A204.1 (cell line): Measurements from ENCODE around the gene CEP120.

Source experiments
- FAIRE-seq: peaks from 2 replicates; lab custom pipeline; 2012; peaks lifted over from hg19 to GRCh38; lab: Jason Lieb, UNC

CEP120 gene

DNA sequence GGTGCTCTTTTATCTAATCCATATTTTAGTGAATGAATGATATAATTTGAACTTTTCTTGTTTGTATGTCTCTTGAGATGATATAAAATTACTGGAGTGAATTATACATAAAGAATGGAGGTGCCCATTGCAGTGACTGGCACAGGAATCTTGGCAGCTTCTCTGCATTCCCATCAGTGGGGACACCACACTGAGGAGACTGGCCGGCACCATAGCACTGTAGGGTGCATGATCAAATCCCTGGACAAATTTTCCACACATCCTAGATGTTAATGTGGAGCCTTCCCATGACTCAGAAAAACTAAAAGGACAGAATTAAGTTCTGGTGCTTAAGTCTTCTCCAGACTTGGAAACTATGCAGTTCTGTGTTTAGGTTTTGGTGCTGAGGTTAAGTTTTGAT, 124.1 kb downstream of the CEP120 start:
- FAIRE-seq: no peak

DNA sequence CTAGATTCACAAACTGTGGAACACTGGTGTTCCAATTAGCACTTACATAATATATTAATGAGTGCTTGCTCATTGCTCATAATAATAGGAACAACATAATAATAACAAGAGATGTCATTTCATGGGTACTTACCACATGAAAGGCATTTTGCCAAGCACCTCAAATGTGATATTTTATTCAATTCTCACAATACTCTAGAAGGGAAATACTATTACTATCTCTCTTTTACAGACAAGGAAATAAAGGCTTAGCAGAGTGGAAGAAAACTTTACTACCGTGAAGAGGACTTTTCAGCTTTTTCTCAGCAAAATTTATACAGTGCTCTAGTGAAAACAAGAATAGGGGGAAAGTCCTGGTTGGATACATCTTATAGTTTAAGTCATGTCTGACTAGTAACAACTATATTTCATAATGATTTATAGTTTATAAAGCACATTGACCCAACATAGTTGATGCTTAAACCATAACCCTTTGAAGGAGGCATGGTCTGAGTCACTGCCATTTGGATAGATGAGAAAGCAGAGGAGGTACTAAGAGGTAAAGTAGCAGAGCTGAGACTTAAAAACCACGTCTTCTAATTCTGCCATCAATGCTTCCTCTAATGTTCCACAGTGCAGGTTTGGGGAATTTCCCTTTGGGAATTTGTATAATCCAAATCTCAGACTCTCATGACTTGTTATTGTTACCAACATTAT, 124.7 kb downstream of the CEP120 start:
- FAIRE-seq: no peak

DNA sequence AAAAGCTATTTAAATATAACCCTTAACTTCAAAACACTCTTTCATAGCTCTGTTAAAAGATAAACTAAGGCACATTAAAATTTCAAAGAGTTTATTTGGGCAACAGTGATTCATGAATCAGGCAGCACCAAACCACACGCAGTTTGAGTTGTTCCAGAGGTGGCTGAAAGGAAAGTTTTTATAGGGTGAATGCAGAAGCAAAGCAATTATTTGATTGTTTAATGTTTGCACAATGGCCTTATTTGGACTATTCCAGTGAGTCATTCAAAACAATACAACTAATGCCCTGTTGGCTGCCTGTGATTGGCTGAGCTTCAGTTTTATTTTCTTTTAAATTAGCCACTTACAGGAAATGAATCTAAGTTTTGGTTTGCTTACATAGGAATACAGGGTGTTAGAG, 125.3 kb downstream of the CEP120 start:
- FAIRE-seq: no peak

DNA sequence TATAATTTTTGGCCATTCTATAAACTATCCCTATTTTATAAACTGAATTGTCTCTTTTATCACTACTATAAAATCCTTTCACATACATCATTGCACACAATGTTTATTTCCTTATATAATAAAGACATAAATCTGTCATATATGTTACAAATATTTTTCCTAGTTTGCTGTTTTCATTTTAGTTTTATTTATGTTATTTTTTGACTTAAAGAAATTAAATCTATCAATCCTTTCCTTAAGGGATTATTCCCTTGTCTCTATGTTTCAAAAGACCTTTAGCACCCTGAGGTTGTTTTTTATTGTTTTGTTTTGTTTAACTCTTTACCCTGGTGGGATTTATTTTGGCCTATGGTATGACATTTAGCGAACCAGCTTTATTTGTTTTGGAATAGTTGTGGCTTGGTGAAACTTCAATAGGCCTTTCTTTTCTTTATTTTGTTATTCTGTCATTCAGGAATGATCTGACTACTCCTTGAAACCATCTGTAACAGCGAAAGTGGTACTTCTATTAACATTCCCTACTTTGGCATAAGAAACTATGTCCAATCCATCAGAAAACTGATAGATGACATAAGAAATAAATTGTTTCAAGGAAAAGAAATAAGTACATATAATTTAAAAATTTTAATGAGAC, 125.9 kb downstream of the CEP120 start:
- FAIRE-seq: no peak
